HG02970 (cell line): ENCODE results near the gene RBM4B.
"Not testable (repeated sequence)": the region's sequence is repeated elsewhere in the genome, so short reads cannot be mapped to it uniquely, and the experiment has no call there.

Experiments used
- ATAC-seq: cut with Tn5 transposase; IDR thresholded peaks from one replicate; pipeline ENCODE4 v1.9.1; 2021; ENCODE audit warnings: mild to moderate bottlenecking, moderate library complexity, moderate number of reproducible peaks; ENCODE audit not compliant: unreplicated experiment, low FRiP score

Gene RBM4B

GRCh38 chr11:66646828-66647227, 30.9 kb downstream of the RBM4B start:
- ATAC-seq, result no peak

- no peak for ATAC-seq
These were observed 33.8 kb downstream of the RBM4B start for GRCh38 chr11:66643745-66644437.

- ATAC-seq, result no peak
These were observed 35.9 kb downstream of the RBM4B start for GRCh38 chr11:66641834-66642233.

- not testable (repeated sequence) for ATAC-seq
These were observed 37.8 kb downstream of the RBM4B start for GRCh38 chr11:66639814-66640340.

- no peak for ATAC-seq
These were observed 38.4 kb downstream of the RBM4B start for GRCh38 chr11:66639066-66639813.

GRCh38 chr11:66638177-66639065, 39.3 kb downstream of the RBM4B start, which contains the start of gene RBM4:
Gene RBM4, plus strand, starts transcription at chr11:66638703. Its CDS starts 1,009 bp downstream, at chr11:66639712.
- ATAC-seq, result peak; percentile 96

- ATAC-seq, result no peak
These were observed 40.0 kb downstream of the RBM4B start for GRCh38 chr11:66637557-66638176.

- no peak for ATAC-seq
These were observed 41.3 kb downstream of the RBM4B start for GRCh38 chr11:66636411-66636810.

- ATAC-seq, result no peak
These were observed 44.7 kb downstream of the RBM4B start for GRCh38 chr11:66632952-66633351.

- no peak for ATAC-seq
These were observed 45.8 kb downstream of the RBM4B start for GRCh38 chr11:66631883-66632282.

GRCh38 chr11:66629356-66629755, 48.3 kb downstream of the RBM4B start:
- ATAC-seq, result no peak

- no peak for ATAC-seq
These were observed 49.6 kb downstream of the RBM4B start for GRCh38 chr11:66628061-66628603.

- no peak for ATAC-seq
These were observed 50.8 kb downstream of the RBM4B start for GRCh38 chr11:66626926-66627325.

- no peak for ATAC-seq
These were observed 51.3 kb downstream of the RBM4B start for GRCh38 chr11:66626382-66626781.

- no peak for ATAC-seq
These were observed 51.9 kb downstream of the RBM4B start for GRCh38 chr11:66625752-66626149.

GRCh38 chr11:66625041-66625751, 52.5 kb downstream of the RBM4B start:
- ATAC-seq, result no peak

- ATAC-seq, result no peak
These were observed 53.2 kb downstream of the RBM4B start for GRCh38 chr11:66624450-66624849.

GRCh38 chr11:66619080-66619554, 58.6 kb downstream of the RBM4B start:
- no peak for ATAC-seq

GRCh38 chr11:66617155-66617834, 60.4 kb downstream of the RBM4B start:
- no peak for ATAC-seq
